A549 (cell line): Measurements from ENCODE around the gene MYOM1. TPM values are rescaled to one million over a fixed set of nuclear protein-coding genes. Genes with fewer than 3 reads are reported as not detected.

Source experiments
- ATAC-seq, 2 experiments: fragments of 200-7000 bp in 1 of 2; fragments of >200 bp in 1 of 2; cut with Nextera tagmentation in 1 of 2; cut with Tn5 transposase in 1 of 2; 3 replicates each; pipeline versions ENCODE4 v1.8.0 to v1.9.1; 2018 to 2020; ENCODE audit warnings: mild to moderate bottlenecking in 1 of 2, moderate library complexity in 1 of 2
- CTCF ChIA-PET: fragments of 300-600 bp; sonication (Branson Sonifier 250); formaldehyde crosslinking; extraction: SDS; loops from one replicate; lab custom pipeline; 2021; ENCODE audit warnings: antibody characterized with exemption, inconsistent platforms; lab: Yijun Ruan, JAX
- POLR2A ChIA-PET: fragments of 350-600 bp; formaldehyde crosslinking; extraction: SDS; loops from one replicate; lab custom pipeline; 2021; ENCODE audit warnings: antibody characterized with exemption, inconsistent platforms; lab: Yijun Ruan, JAX
- DNase-seq, 2 experiments: peaks; one replicate each; pipeline versions ENCODE4 v3.0.0 to v3.0.0-alpha.2; 2011 to 2016; ENCODE audit warnings: low read depth in 1 of 2, low spot score in 1 of 2
- FAIRE-seq: peaks from 2 replicates; lab custom pipeline; 2011; peaks lifted over from hg19 to GRCh38; lab: Jason Lieb, UNC
- H3K27ac ChIP-seq, 2 experiments: fragments of >200 bp; sonication (Bioruptor Twin); formaldehyde crosslinking; 3 replicates each; pipeline ENCODE4 v1.5.1; 2016 to 2017
- H3K4me1 ChIP-seq: fragments of >200 bp; sonication (Bioruptor Twin); formaldehyde crosslinking; 3 replicates; pipeline ENCODE4 v1.6.1; 2016
- H3K4me2 ChIP-seq: fragments of >200 bp; sonication (Bioruptor Twin); formaldehyde crosslinking; 3 replicates; pipeline ENCODE4 v1.6.1; 2016
- H3K4me3 ChIP-seq: fragments of >200 bp; sonication (Bioruptor Twin); formaldehyde crosslinking; 3 replicates; pipeline ENCODE4 v1.5.1; 2016
- H3K9me3 ChIP-seq: fragments of >200 bp; sonication (Bioruptor Twin); formaldehyde crosslinking; 3 replicates; pipeline ENCODE4 v1.6.1; 2016
- BCL3 ChIP-seq: fragments of >200 bp; sonication (Bioruptor Twin); formaldehyde crosslinking; IDR thresholded peaks from 3 replicates; pipeline ENCODE4 v1.6.1; 2016
- BHLHE40 ChIP-seq: IDR thresholded peaks from 2 replicates; pipeline ENCODE4 v1.6.1; 2012; ENCODE audit warnings: low read depth, low read length, inconsistent platforms
- CBX2 ChIP-seq: fragments of 200-600 bp; sonication (generic); IDR thresholded peaks from 2 replicates; pipeline ENCODE4 v1.6.1; 2016; ENCODE audit warnings: low read depth, mild to moderate bottlenecking, borderline replicate concordance
- EHF ChIP-seq: fragments of 250-450 bp; sonication (Bioruptor Pico); IDR thresholded peaks from 2 replicates; pipeline ENCODE4 v1.5.0; 2020; ENCODE audit warnings: mild to moderate bottlenecking
- FOXS1 ChIP-seq: fragments of 250-450 bp; sonication (Bioruptor Pico); IDR thresholded peaks from 2 replicates; pipeline ENCODE4 v1.5.0; 2020; ENCODE audit warnings: mild to moderate bottlenecking, moderate library complexity
- HDAC2 ChIP-seq: fragments of 200-600 bp; sonication (generic); IDR thresholded peaks from 2 replicates; pipeline ENCODE4 v1.6.1; 2016
- JUNB ChIP-seq: fragments of >200 bp; sonication (Bioruptor Twin); formaldehyde crosslinking; IDR thresholded peaks from 2 replicates; pipeline ENCODE4 v1.6.1; 2016
- KDM5A ChIP-seq: fragments of 200-600 bp; sonication (generic); IDR thresholded peaks from 2 replicates; pipeline ENCODE4 v1.6.1; 2016; ENCODE audit warnings: antibody characterized with exemption, mild to moderate bottlenecking
- MYC ChIP-seq: IDR thresholded peaks from 2 replicates; pipeline ENCODE4 v1.6.1; 2012; ENCODE audit warnings: mild to moderate bottlenecking, inconsistent platforms, low read length, improper control_type of control experiment, borderline replicate concordance
- NPAS2 ChIP-seq: fragments of 250-450 bp; sonication (Bioruptor Pico); IDR thresholded peaks from 2 replicates; pipeline ENCODE4 v1.8.0; 2022; ENCODE audit warnings: mild to moderate bottlenecking, moderate library complexity, borderline replicate concordance
- PHF8 ChIP-seq: fragments of 200-600 bp; sonication (generic); IDR thresholded peaks from 2 replicates; pipeline ENCODE4 v1.6.1; 2016; ENCODE audit warnings: low read depth, mild to moderate bottlenecking, antibody characterized with exemption, moderate library complexity, borderline replicate concordance
- ZSCAN20 ChIP-seq: fragments of 250-450 bp; sonication (Bioruptor Pico); IDR thresholded peaks from 2 replicates; pipeline ENCODE4 v1.8.0; 2022; ENCODE audit warnings: mild to moderate bottlenecking, moderate library complexity
- WGBS: methylation state at CpG from one replicate; pipeline ENCODE4 v1.1.6; 2017; ENCODE audit errors: missing lambda C conversion rate; 5-methylcytosine and 5-hydroxymethylcytosine counted together
- polyA plus RNA-seq, 4 experiments: library from polyadenylated mRNA; depleted of rRNA in 3 of 4; stranded (reverse); fragments of >200 nt; fragmentation: RNase III in 1 of 4; extraction: RNeasy Plus Mini Kit Qiagen cat#74134 plus additional on column Dnase treatment in 1 of 4; gene quantifications; 2 replicates in 3 of 4; 3 replicates in 1 of 4; pipeline ENCODE4 v1.2.3, GENCODE V29; 2011 to 2017
- TF ChIP-seq, protein P1 (sequence below): fragments of 200-600 bp; sonication (generic); IDR thresholded peaks from 2 replicates; pipeline ENCODE4 v1.6.1; 2016; ENCODE audit warnings: antibody characterized with exemption, mild to moderate bottlenecking, moderate library complexity
- TF ChIP-seq, protein P2 (sequence below): IDR thresholded peaks from 2 replicates; pipeline ENCODE4 v1.6.1; 2012; ENCODE audit warnings: low read depth, borderline replicate concordance

The MYOM1 gene
- polyA plus RNA-seq, 2 of the 4 experiments (the other 2 are of a cell fraction), result 0.18 to 0.30 TPM

DNA sequence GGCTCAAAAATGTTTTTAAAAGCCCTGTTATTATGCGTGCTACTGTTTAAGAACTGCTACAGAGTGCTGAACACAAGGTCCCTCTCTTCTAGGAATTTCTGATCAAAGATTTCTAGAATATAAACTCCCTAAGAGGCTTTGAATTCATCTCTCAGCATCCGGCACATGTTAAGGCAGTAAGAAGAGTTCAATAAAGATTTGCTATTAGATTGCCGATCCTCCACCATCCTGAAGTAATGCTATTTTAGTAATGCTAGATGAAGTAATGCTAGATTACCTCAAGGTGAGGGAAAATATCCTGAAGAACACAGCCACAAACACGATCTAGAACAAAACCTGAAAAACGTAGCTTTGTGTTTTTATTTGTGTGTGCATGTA, 41.2 kb upstream of the MYOM1 start (continued):
- TF ChIP-seq, protein P1, sequence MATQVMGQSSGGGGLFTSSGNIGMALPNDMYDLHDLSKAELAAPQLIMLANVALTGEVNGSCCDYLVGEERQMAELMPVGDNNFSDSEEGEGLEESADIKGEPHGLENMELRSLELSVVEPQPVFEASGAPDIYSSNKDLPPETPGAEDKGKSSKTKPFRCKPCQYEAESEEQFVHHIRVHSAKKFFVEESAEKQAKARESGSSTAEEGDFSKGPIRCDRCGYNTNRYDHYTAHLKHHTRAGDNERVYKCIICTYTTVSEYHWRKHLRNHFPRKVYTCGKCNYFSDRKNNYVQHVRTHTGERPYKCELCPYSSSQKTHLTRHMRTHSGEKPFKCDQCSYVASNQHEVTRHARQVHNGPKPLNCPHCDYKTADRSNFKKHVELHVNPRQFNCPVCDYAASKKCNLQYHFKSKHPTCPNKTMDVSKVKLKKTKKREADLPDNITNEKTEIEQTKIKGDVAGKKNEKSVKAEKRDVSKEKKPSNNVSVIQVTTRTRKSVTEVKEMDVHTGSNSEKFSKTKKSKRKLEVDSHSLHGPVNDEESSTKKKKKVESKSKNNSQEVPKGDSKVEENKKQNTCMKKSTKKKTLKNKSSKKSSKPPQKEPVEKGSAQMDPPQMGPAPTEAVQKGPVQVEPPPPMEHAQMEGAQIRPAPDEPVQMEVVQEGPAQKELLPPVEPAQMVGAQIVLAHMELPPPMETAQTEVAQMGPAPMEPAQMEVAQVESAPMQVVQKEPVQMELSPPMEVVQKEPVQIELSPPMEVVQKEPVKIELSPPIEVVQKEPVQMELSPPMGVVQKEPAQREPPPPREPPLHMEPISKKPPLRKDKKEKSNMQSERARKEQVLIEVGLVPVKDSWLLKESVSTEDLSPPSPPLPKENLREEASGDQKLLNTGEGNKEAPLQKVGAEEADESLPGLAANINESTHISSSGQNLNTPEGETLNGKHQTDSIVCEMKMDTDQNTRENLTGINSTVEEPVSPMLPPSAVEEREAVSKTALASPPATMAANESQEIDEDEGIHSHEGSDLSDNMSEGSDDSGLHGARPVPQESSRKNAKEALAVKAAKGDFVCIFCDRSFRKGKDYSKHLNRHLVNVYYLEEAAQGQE, result no peak
- no peak for TF ChIP-seq MYC
- TF ChIP-seq FOXS1, result no peak
- TF ChIP-seq, protein P2, sequence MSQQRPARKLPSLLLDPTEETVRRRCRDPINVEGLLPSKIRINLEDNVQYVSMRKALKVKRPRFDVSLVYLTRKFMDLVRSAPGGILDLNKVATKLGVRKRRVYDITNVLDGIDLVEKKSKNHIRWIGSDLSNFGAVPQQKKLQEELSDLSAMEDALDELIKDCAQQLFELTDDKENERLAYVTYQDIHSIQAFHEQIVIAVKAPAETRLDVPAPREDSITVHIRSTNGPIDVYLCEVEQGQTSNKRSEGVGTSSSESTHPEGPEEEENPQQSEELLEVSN, result no peak
- no peak for TF ChIP-seq BCL3
- no peak for TF ChIP-seq ZSCAN20 (CRISPR knock-in tag)

- POLR2A ChIA-PET, result no interaction called here
- TF ChIP-seq KDM5A (no peak), JUNB (no peak), PHF8 (no peak), CBX2 (no peak), NPAS2 (CRISPR knock-in tag) (no peak), BHLHE40 (no peak), EHF (CRISPR knock-in tag) (no peak), HDAC2 (no peak)
- TF ChIP-seq, protein P1, result no peak
- TF ChIP-seq, all 56 proteins: peak for 0
- FAIRE-seq (no peak), DNase-seq (no peak), ATAC-seq (no peak)
- WGBS, result 96% methylated on average over 2 of the region's 2 CpGs
- Histone ChIP-seq H3K9me3 (no peaks in the 10 kb centered on the region), H3K4me1 (peaks cover 31% of the 10 kb centered on the region), H3K4me3 (no peak overlapping the region), H3K4me2 (no peak overlapping the region), H3K27ac (no peak overlapping the region)
- CTCF ChIA-PET, result no interaction called here
Measured at GRCh38 chr18:3257627-3258120, 37.9 kb upstream of the MYOM1 start.
